SIG-M5 treated with dmso at 0.1 percent for 504 hours (cell line): ENCODE data around the gene THBS4.

Experiments used
- DNase-seq: peaks from one replicate; lab custom pipeline; 2025; ENCODE audit not compliant: unreplicated experiment; lab: John Stamatoyannopoulos, UW

The THBS4 gene

GRCh38 chr5:80072103-80073073 is 37.2 kb downstream of the THBS4 start:
- DNase-seq: peak; percentile 62

GRCh38 chr5:80076131-80077050 is 41.2 kb downstream of the THBS4 start:
- no peak for DNase-seq

GRCh38 chr5:80077051-80077714 is 42.0 kb downstream of the THBS4 start:
- DNase-seq: no peak

- DNase-seq: no peak
Observed at GRCh38 chr5:80078921-80079320, 43.8 kb downstream of the THBS4 start.

GRCh38 chr5:80082281-80082680 is 47.1 kb downstream of the THBS4 start:
- no peak for DNase-seq

GRCh38 chr5:80082731-80083100 is 47.6 kb downstream of the THBS4 start:
- DNase-seq: no peak

- peak; percentile 85 for DNase-seq
Observed at GRCh38 chr5:80083101-80083890, 48.1 kb downstream of the THBS4 start.

GRCh38 chr5:80090884-80091166 is 55.7 kb downstream of the THBS4 start:
- no peak for DNase-seq

- peak; percentile 74 for DNase-seq
Observed at GRCh38 chr5:80091792-80092192, 56.6 kb downstream of the THBS4 start.

GRCh38 chr5:80092486-80093107 is 57.4 kb downstream of the THBS4 start:
- no peak for DNase-seq

- no peak for DNase-seq
Observed at GRCh38 chr5:80093796-80094195, 58.6 kb downstream of the THBS4 start.

GRCh38 chr5:80094236-80094738 is 59.1 kb downstream of the THBS4 start:
- no peak for DNase-seq

GRCh38 chr5:80097451-80097850 is 62.3 kb downstream of the THBS4 start:
- DNase-seq: no peak

GRCh38 chr5:80101993-80102392 is 66.8 kb downstream of the THBS4 start:
- no peak for DNase-seq

- DNase-seq: no peak
Observed at GRCh38 chr5:80103371-80103770, 68.2 kb downstream of the THBS4 start.

GRCh38 chr5:80105698-80106439 is 70.7 kb downstream of the THBS4 start:
- DNase-seq: no peak

- DNase-seq: no peak
Observed at GRCh38 chr5:80106916-80107315, 71.8 kb downstream of the THBS4 start.

- DNase-seq: no peak
Observed at GRCh38 chr5:80109646-80110478, 74.7 kb downstream of the THBS4 start.
